Cardiac ventricle fibroblast (primary cell): ENCODE results near the gene ZMYM5. TPM values are rescaled to one million over a fixed set of nuclear protein-coding genes. Genes with fewer than 3 reads are reported as not detected.

Experiments
- total RNA-seq: library from RNA; depleted of rRNA; stranded (reverse); fragments of >200 nt; gene quantifications from 2 replicates; pipeline ENCODE4 v1.2.3, GENCODE V29; 2015

Gene ZMYM5
- 6.3 and 9.9 TPM in 2 replicates for total RNA-seq

DNA sequence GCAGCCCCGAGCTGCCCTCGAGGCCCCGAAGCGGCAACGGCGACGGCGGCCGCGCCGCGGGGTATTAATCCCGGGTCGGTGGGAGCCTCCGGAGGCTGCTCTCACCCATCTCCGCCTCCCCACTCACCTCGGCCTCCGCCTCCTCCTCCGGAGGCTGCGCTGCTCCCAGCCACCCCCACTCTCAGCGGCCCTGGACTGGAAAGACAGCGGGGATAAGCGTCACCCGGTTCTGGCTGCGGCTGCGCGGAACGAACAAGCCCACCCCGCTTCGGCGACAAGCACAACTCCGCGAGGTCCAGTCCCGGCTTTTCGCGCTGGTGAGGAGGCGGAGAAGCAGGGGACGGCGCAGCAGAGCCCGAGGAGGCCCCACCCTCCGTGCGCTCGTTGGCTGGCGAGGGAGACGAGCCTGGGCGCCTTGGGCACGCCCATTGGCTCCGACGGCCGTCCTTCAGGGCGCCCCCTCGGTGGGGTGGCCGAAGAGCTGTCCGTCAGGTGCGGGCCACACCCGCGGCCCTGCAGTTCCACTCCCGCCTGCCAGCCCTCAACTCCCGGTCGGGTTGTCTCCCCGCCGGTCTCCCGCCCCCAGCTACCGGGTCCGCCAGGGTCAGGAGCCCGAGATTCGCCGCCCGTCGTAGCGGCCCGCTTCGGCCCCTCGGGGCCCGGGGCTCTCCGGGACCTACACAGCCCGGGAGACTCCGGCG is at the start of gene ZMYM5:
TSS of gene ZMYM5 (minus strand) at position 327 of the 701 bp plus-strand sequence. CDS start 11,469 bp downstream, outside the sequence.

DNA sequence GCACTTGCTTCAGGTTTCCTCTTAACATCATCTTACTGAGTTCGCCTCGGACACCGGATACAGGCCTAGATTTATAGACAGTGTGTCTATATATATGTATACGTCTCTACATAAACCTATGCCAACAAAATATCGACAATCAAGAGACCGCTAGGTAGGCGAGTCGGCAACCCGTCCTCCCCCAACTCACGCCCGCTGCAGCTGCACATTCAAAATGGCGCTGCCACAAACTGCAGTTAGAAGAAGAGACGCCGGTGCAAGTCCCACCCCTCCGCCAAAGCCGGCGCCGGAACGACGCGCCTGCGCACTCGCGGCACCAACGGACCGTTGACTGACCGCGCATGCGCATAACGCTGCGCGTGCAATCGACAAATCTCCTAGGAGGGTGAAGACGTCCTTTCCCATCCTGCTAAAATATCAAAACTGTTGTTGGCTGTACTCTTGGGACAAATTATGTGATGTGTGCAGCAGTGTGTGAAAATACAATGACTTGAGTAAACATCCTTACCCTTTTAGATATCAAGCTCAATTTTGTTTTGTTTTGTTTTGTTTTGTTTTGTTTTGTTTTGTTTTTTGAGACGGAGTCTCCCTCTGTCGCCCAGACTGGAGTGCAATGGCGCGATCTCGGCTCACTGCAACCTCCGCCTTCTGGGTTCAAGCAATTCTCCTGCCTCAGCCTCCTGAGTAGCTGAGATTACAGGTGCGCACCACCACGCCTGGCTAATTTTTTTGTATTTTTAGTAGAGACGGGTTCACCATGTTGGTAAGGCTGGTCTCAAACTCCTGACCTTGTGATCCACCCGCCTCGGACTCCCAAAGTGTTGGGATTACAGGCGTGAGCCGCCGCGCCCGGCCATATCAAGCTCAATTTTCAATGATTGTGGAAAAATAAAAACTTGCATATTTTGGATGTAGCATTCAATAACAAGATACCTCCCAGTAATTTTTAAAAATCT is 80.4 kb downstream of the ZMYM5 start, which contains the start of gene PSPC1:
TSS of gene PSPC1 (minus strand) at position 219 of the 956 bp plus-strand sequence. CDS start at position 31, 188 bp downstream.

Other genes with a start within 250 kb of the ZMYM5 start
- 15.3 and 16.5 TPM in 2 replicates for gene MPHOSPH8, start 230.0 kb downstream of the ZMYM5 start, total RNA-seq
- gene PSPC1, start 80.7 kb downstream of the ZMYM5 start, total RNA-seq = 23.0 and 28.6 TPM in 2 replicates
- 25.6 and 34.0 TPM in 2 replicates for gene ZMYM2, start 95.1 kb upstream of the ZMYM5 start, total RNA-seq